ENCODE results near the gene MTIF3.

Gene MTIF3

DNA sequence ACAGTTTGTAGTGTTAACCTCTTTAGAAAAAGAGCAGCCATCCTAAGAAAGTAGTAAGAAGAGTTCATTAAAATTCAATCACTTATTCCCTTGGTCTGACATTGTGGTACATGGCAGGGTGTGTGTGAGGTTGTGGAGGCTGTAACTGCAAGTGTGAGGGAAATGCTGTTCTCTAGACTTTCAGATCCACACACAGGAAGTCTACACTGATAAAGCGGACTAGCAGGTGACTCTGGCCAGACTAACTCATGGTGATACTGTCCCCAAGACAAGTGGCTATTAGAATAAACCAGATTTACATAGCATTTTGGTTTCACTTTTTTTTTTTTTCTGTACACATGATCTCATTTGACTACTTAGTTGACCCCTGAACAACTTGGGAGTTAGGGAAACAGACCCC lies 10.0 kb downstream of the MTIF3 start:
- Mint-ChIP-seq H3K4me3 (no peak overlapping the region), H3K4me1 (ENCODE audit: low read depth) (peaks cover 59% of the 10 kb centered on the region), H3K36me3 (ENCODE audit: low read depth) (peaks cover 66% of the 10 kb centered on the region), H3K27ac (peak overlapping the region; percentile 56), H3K9me3 (no peaks in the 10 kb centered on the region), H3K27me3 (no peaks in the 10 kb centered on the region)
- no peak for DNase-seq

DNA sequence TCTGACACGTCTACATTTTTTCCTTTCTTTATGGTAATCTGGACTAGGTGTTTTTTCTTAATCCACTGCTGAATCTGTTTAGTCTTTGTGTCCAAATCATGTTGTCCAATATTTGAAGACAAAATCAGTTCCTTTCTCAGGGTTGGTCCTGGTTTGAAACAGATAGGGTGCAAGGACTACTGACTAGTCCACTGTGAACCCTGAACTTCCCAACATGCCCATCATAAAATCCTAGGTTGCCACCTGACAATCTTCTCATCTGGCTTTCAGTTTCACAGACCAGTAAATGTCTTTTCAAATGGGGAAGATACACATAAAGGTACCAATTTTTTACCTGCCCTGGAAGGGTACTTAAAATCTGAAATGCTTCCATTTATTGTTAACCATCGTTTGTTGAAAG lies 13.2 kb downstream of the MTIF3 start:
- H3K27me3 Mint-ChIP-seq = no peaks in the 10 kb centered on the region
- H3K4me1 Mint-ChIP-seq (ENCODE audit: low read depth) = peaks cover 58% of the 10 kb centered on the region
- no peak for DNase-seq
- no peak overlapping the region for H3K4me3 Mint-ChIP-seq
- peaks cover 90% of the 10 kb centered on the region for H3K36me3 Mint-ChIP-seq (ENCODE audit: low read depth)
- H3K9me3 Mint-ChIP-seq = no peaks in the 10 kb centered on the region
- H3K27ac Mint-ChIP-seq = peak overlapping the region; percentile 30

DNA sequence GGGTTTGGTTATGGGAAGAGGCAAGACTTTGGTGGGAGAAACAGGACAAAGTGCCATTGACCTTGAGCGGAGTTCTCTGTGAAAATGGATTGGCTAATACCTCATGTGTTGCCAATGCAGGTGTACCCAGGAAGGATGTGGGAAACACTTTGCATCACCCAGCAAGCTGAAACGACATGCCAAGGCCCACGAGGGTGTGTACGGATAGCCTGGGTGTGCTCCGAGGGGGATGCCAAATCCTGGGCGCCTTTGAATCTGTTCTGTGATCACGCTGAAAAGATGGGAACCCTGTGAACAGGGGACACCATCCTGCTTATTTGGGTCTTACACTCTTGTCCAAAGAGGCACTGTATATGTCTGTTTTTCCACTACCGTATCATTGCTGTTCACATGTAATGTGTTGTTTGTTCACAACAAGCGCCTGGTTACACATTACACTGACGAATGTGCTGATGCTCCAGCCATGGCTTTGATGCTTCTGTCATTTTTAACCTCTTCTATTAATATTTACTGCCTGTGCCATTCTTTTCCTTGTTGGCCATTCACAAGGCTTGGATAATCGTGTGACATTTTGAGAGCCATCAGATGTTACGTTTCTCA lies 17.7 kb downstream of the MTIF3 start:
- H3K27me3 Mint-ChIP-seq = no peaks in the 10 kb centered on the region
- H3K4me3 Mint-ChIP-seq = no peak overlapping the region
- H3K27ac Mint-ChIP-seq = peak overlapping the region; percentile 87
- H3K4me1 Mint-ChIP-seq (ENCODE audit: low read depth) = peaks cover 60% of the 10 kb centered on the region
- no peak for DNase-seq
- H3K9me3 Mint-ChIP-seq = no peaks in the 10 kb centered on the region
- peaks cover 97% of the 10 kb centered on the region for H3K36me3 Mint-ChIP-seq (ENCODE audit: low read depth)

DNA sequence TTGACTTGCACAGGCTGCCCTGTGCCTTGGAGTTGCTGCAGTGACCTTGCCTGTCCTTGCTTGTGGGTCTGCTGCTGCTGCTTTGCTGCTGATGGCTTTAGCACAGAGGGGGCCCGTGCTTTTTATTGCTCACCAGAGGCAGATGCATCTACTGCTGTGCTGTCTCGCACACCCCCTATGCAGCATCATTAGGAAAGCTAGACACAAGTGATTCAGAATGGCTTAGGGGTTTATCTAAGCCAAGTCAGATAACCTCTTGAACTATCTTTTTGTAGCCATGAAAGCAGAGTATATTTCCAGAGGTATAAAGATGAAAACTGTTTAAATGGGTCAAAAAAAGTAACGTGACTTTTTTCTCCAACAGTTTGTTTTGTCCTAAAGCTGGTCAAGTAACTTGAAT lies 18.2 kb downstream of the MTIF3 start:
- Mint-ChIP-seq H3K4me3 (no peak overlapping the region), H3K9me3 (no peaks in the 10 kb centered on the region), H3K4me1 (ENCODE audit: low read depth) (peaks cover 63% of the 10 kb centered on the region), H3K27me3 (no peaks in the 10 kb centered on the region), H3K36me3 (ENCODE audit: low read depth) (peaks cover 97% of the 10 kb centered on the region), H3K27ac (peak overlapping the region; percentile 87)
- DNase-seq = no peak

DNA sequence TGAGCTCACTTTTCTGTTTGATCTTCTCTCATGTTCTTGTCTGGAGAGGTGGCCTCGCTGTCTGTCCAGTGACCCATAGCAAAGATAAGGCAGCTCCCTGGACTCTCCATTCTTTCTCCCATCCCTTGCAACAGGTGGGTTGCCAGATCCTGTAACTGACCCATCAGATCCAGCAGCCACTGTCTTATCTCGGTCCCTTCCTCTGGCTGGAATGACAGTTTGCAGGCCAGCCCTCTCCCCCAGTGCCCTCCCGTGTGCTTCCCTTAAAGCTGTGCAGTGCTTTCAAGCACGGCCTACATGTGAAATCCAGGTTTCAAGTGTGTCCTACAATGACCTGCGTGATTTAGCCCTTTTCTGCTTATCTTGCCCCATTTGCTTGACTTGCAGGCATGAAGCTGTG lies 22.2 kb downstream of the MTIF3 start:
- Mint-ChIP-seq H3K4me1 (ENCODE audit: low read depth) (peaks cover 77% of the 10 kb centered on the region), H3K27me3 (no peaks in the 10 kb centered on the region), H3K27ac (peak overlapping the region; percentile 87), H3K4me3 (peak overlapping the region; percentile 88), H3K9me3 (no peaks in the 10 kb centered on the region), H3K36me3 (ENCODE audit: low read depth) (peaks cover 84% of the 10 kb centered on the region)
- no peak for DNase-seq

DNA sequence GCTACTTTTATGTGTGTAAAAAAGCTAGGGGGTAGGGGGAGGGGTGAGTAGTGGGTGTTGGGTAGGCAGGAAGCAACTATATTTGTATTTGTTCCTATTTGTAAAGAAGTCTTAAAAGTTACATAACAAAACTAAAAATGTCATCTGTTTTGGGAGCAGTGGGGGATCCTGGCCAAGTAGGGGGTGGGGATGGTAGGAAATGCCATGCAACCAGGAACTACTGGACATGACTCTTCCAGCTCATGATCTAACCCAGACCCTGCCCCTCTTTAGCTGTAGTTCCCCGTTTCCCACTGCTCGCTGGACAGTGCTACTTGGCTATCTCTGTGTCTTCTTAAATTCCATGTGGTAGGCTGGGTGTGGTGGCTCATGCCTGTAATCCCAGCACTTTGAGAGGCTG lies 22.7 kb downstream of the MTIF3 start:
- H3K4me1 Mint-ChIP-seq (ENCODE audit: low read depth) = peaks cover 76% of the 10 kb centered on the region
- no peaks in the 10 kb centered on the region for H3K27me3 Mint-ChIP-seq
- H3K27ac Mint-ChIP-seq = peak overlapping the region; percentile 97
- H3K36me3 Mint-ChIP-seq (ENCODE audit: low read depth) = peaks cover 78% of the 10 kb centered on the region
- H3K9me3 Mint-ChIP-seq = no peaks in the 10 kb centered on the region
- H3K4me3 Mint-ChIP-seq = peak overlapping the region; percentile 88
- DNase-seq = no peak

DNA sequence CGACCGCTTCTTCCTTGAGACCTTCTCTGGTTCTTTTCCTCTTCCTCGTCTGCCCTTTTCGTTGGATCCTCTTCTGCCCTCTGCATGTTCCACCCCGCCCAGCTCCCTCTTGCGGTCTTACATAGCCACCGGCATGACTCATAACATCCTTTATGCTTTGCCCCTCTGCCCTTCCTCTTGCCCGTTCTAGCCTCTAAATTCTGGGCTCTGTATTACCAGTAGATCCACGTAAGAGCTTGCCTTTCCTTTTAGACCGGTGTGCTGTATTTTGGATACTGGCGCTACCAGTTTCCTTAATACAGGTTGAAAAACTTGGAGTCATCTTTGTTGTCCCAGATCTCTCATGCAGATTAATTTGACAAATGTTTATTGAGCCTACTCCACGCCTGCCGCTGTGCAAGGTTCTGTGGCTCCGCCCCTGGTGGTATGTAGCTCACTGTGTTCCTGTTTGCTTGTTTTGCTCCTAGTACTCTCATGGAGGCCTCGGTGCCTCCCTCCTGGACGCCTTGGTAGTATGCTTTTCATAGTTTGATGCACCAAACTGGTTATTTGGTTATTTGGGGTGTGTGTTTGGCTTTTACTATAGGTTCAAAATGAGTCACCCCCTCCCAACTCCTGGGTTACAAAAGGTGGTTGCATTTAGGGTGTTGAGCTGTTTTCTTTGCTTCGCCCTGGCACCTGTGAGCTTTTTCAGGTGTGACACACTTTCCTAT lies 24.3 kb downstream of the MTIF3 start:
- DNase-seq = peak; percentile 76
- no peaks in the 10 kb centered on the region for H3K27me3 Mint-ChIP-seq
- H3K4me1 Mint-ChIP-seq (ENCODE audit: low read depth) = peaks cover 63% of the 10 kb centered on the region
- no peaks in the 10 kb centered on the region for H3K9me3 Mint-ChIP-seq
- peak overlapping the region; percentile 97 for H3K27ac Mint-ChIP-seq
- H3K36me3 Mint-ChIP-seq (ENCODE audit: low read depth) = peaks cover 63% of the 10 kb centered on the region
- peak overlapping the region; percentile 88 for H3K4me3 Mint-ChIP-seq

DNA sequence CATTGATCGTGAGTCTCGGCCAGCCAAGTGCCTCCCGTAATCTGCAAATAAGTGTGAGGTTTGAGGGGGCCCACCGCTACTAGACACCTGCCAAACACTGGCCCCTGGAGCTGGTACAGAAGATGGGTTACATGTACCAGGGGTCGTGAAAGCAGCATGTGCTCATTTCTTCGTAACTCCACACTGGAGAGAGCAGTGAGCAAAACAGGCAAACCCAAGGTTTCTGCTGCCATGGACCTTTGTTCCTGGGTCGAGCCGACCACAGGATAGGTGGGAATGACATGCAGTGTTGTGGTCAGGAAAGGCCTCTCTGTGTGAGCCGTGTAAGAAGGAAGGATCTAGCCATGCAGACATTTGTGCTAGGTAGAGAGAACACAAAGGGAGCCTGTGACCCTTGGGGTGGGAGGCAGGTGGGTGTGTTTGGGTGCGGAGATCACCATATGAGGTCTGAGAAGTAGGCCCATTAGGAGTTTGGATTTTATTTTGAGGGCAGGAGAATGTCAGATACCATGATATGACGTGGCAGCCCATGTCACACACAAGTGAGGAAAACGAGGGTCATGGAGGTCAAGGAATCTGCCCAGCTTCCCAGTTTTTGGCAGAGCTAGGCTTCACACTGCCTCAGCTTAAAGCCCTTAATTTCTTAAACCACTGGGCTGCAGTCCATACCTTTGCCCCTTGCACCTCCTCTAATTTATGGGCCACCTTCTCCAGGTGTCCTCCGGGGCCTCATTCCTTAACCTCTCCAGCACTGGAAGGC lies 25.0 kb downstream of the MTIF3 start:
- peaks cover 56% of the 10 kb centered on the region for H3K4me1 Mint-ChIP-seq (ENCODE audit: low read depth)
- peaks cover 55% of the 10 kb centered on the region for H3K36me3 Mint-ChIP-seq (ENCODE audit: low read depth)
- peak overlapping the region; percentile 97 for H3K27ac Mint-ChIP-seq
- no peak for DNase-seq
- no peaks in the 10 kb centered on the region for H3K9me3 Mint-ChIP-seq
- H3K27me3 Mint-ChIP-seq = no peaks in the 10 kb centered on the region
- peak overlapping the region; percentile 88 for H3K4me3 Mint-ChIP-seq

DNA sequence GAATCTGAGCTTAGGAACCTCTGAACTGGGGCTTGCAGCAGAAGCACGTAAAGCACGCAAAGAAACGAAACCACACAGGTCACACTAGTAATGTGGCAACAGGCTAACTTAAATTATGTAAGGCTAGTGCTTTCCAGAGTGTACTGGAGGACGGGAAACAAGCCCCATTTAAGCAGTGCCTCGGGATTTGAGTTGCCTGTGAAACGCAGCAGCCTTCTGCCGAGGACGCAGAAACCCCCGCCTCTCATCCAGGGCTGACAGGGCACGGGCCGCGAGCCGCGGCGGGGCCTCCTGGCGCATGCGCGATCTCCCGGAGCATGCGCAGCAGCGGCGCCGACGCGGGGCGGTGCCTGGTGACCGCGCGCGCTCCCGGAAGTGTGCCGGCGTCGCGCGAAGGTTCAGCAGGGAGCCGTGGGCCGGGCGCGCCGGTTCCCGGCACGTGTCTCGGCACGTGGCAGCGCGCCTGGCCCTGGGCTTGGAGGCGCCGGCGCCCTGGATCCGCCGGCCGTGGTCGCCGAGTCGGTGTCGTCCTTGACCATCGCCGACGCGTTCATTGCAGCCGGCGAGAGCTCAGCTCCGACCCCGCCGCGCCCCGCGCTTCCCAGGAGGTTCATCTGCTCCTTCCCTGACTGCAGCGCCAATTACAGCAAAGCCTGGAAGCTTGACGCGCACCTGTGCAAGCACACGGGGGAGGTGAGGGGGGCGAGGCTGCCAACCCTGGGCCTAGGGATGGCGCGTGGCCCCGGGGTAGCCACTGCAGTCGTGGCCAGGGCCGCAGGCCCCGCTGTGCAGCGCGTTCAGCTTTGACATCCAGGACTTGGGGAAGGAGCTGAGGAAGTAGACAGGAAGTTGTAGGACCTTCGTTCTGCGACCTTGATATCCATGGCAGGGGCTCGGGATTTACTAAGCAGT lies 25.9 kb downstream of the MTIF3 start, which contains the start of gene GTF3A:
Gene GTF3A (plus strand): TSS at position 374 of the 912 bp plus-strand sequence.
- Mint-ChIP-seq H3K36me3 (ENCODE audit: low read depth) (peaks cover 47% of the 10 kb centered on the region), H3K27ac (peak within 1 kb of the TSS; percentile 97), H3K9me3 (no peaks in the 10 kb centered on the region), H3K4me1 (ENCODE audit: low read depth) (peaks cover 53% of the 10 kb centered on the region), H3K27me3 (no peaks in the 10 kb centered on the region), H3K4me3 (peak within 1 kb of the TSS; percentile 88)
- peak; percentile 93 for DNase-seq

DNA sequence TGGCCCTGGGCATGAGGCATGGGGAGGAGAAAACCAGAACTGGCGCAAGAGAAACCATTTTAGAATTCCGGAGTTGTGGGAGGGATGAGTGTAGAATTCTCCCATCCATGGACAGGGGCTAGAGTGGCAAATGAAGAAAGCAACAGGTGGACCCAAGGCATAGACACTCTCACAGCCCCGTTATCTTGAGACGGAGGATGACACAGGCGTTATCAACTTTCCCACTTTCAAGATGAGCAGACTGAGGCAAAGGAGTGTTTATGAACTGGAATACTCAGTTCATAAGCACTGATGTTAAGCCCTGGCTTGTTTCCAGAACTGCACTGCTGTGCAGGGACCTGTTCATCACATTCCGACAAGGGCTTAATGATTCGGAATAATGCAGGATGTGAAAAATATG lies 27.0 kb downstream of the MTIF3 start:
- H3K4me1 Mint-ChIP-seq (ENCODE audit: low read depth) = peaks cover 46% of the 10 kb centered on the region
- peak overlapping the region; percentile 77 for H3K4me3 Mint-ChIP-seq
- no peaks in the 10 kb centered on the region for H3K27me3 Mint-ChIP-seq
- peak overlapping the region; percentile 92 for H3K27ac Mint-ChIP-seq
- H3K9me3 Mint-ChIP-seq = no peaks in the 10 kb centered on the region
- no peak for DNase-seq
- H3K36me3 Mint-ChIP-seq (ENCODE audit: low read depth) = peaks cover 35% of the 10 kb centered on the region

DNA sequence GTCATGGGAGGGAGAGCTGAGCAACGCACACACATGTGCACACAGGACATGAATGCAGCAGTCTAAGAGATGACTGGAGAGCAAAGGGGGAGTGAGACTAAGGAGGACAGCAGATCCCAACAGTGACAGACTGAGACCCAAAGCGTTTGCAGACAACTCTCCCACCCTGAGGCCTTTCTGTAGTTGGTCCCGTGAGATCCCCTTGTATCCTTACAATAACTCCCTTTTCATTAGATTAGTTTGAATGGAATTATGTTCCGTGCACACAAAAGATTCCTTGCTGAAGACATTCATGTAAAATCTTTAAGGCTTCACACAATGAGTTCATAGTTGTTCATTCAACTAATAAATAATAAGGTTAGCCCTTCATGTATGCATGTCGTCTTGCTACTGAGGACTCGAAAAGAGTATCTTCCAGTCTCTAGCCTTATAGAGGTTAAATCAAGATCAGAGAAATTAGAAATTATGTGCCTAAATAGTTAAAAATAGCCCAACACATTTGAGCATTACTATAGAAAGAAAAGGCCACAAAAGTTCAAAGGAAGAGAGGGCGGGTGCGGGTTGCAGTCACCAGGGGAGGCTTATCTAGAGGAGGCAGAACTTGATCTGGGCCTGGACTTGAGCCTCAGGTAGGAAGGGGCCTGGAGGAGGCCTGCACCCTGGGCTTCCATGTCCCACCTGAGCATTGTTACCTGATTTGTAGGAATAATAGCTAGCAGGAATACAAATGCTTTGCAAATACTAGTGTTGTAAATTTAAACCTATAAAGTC lies 29.1 kb downstream of the MTIF3 start:
- Mint-ChIP-seq H3K4me1 (ENCODE audit: low read depth) (peaks cover 26% of the 10 kb centered on the region), H3K27me3 (no peaks in the 10 kb centered on the region), H3K27ac (no peak overlapping the region), H3K4me3 (no peak overlapping the region), H3K9me3 (no peaks in the 10 kb centered on the region), H3K36me3 (ENCODE audit: low read depth) (peaks cover 15% of the 10 kb centered on the region)
- DNase-seq = no peak

DNA sequence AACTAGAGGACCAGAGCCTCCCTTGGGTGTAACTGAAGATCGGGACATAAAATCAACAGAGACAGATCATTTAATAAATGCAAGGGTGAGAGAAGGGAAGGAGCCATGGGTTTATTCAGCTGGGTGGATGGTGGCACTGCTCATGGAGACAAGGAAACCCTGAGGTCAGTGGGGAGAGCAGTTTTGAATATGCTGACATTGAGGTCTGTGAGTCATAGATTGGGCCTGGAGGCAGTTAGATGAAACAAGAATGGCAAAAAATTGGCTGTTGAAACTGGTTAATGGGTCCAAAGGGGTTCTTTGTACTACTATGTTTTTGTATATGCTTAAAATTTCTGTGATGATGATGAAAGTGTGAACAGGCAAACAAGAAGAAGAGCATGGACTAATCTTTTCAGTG lies 31.0 kb downstream of the MTIF3 start:
- Mint-ChIP-seq H3K36me3 (ENCODE audit: low read depth) (no peaks in the 10 kb centered on the region), H3K27ac (no peak overlapping the region), H3K4me3 (no peak overlapping the region)

DNA sequence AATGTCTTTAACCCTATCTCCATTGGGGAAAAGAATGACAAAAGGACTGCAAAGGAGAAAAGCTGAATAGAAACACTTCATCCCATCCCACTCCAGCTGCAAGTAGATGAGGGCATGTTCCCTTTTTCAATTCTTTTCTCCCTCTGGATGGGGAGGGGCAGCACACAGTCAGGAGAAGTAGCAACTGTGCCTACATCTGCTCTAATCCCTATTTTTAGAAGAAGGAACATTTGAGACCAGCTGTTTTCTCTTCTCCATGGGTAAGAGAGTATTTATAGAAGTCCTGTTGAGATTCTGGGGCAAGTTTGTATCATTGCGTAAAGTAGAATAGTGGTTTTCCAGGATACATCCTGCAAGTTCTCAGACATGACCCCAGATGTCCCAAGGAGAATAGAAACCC lies 35.2 kb downstream of the MTIF3 start:
- Mint-ChIP-seq H3K36me3 (ENCODE audit: low read depth) (no peaks in the 10 kb centered on the region), H3K4me1 (ENCODE audit: low read depth) (peaks cover 5% of the 10 kb centered on the region), H3K27ac (no peak overlapping the region), H3K4me3 (no peak overlapping the region), H3K9me3 (no peaks in the 10 kb centered on the region), H3K27me3 (peaks cover 2% of the 10 kb centered on the region)
- DNase-seq = no peak

More for the DNA sequence above, 31.0 kb downstream of the MTIF3 start:
- no peaks in the 10 kb centered on the region for H3K9me3 Mint-ChIP-seq
- no peaks in the 10 kb centered on the region for H3K27me3 Mint-ChIP-seq
- peaks cover 21% of the 10 kb centered on the region for H3K4me1 Mint-ChIP-seq (ENCODE audit: low read depth)
- no peak for DNase-seq

Data from activated T-cell treated with anti-CD3 and anti-CD28 coated beads, Interleukin-2, amount 50 U/mL, for 24 hours (primary cell).